ENCODE measurements around the gene KAZN.

DNA sequence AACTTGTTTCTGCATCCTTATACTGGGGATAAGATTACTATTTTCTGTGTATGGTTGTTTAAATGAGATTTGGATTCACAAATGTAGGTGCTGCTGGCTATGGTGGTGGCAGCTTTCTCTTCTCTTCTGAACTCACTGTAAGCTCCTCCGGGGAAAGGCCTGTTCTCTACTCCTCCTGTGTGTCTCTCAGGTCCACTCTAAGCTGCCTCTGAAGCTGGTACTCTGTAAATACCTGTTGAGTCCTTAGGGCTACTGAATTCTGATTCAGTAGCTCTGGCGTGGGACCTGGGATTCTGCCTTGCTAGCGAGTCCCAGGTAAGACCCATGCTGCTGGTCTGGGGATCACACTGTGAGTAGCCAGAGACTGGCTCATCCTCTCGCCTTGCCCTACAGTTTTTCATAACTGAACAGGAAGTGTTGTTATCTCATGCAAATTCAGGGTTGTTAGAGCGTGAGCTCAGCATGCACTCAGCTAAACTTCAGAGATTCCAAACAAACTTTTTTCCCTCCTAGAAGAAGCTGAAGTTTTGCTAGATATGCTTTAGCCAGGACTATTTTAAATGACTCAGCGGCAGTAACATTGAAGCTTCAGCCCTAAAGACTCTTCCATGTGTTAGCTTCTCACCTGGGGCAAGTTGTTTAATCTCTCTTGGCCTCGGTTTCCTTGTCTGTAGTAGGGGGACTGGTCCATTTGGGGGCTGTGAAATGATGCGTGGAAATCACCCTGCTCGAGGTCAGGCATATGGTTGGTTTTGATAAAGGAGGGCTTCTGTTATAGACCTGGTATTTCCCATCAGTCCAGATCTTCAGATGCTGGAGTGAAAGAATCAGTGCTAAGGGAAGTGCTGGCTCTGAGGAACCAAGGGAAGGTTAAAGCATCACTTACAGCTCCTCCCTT lies 283.5 kb downstream of the KAZN start:
- TF ChIP-seq, protein P1, sequence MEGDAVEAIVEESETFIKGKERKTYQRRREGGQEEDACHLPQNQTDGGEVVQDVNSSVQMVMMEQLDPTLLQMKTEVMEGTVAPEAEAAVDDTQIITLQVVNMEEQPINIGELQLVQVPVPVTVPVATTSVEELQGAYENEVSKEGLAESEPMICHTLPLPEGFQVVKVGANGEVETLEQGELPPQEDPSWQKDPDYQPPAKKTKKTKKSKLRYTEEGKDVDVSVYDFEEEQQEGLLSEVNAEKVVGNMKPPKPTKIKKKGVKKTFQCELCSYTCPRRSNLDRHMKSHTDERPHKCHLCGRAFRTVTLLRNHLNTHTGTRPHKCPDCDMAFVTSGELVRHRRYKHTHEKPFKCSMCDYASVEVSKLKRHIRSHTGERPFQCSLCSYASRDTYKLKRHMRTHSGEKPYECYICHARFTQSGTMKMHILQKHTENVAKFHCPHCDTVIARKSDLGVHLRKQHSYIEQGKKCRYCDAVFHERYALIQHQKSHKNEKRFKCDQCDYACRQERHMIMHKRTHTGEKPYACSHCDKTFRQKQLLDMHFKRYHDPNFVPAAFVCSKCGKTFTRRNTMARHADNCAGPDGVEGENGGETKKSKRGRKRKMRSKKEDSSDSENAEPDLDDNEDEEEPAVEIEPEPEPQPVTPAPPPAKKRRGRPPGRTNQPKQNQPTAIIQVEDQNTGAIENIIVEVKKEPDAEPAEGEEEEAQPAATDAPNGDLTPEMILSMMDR (IDR thresholded peaks at IDR 0.05): no peak
- no peak for TF ChIP-seq POLR2A (IDR thresholded peaks at IDR 0.05)

All from body of pancreas (tissue), 4 donors.